Fibroblast of skin of abdomen (primary cell): ENCODE measurements around the gene ABR.
"Not testable (repeated sequence)": the region's sequence is repeated elsewhere in the genome, so short reads cannot be mapped to it uniquely, and the experiment has no call there.

Source experiments
- DNase-seq: peaks from one replicate; pipeline ENCODE4 v3.0.0-alpha.2; 2013

Gene ABR

DNA sequence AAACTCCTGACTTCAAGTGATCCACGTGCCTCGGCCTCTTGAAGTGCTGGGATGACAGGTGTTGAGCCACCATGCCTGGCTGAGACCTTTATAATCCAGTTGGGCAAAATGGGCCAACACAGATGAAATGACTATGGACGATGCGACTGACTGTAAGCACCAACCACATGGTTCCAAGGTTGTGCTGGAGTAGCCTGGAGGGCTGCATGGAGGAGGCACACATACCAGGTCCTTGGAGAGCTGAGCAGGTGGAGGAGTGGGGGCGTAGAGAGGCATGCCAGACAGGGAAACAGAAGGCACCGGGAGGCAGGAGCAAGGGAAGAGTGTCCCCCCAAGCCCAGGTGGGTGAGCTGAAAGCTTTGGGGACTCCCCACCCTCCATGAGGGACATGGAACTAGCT, 85.2 kb downstream of the ABR start:
- no peak for DNase-seq

GRCh38 chr17:1091900-1092299, 87.9 kb downstream of the ABR start:
- DNase-seq, result no peak

- no peak for DNase-seq
These were observed 88.6 kb downstream of the ABR start for GRCh38 chr17:1091190-1091534.

GRCh38 chr17:1090465-1091189, 89.2 kb downstream of the ABR start:
- no peak for DNase-seq

DNA sequence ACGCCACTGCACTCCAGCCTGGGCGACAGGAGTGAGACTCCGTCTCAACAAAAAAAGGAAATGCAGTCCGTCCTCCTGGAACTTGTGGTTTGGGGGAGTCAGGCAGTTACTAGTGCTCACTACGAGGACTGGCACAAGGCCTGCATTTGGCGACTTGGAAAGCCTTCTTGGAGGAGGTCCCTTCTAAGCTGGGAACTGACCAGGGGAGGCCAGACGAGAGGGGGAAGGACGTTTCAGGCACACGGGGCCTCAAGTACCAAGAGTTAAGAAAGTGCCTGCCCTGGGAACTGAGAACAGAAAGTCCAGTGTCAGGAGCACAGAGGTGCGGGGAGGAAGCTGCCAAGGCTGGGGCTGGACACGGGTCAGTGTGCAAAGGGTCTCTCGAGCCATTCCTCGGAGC, 89.9 kb downstream of the ABR start:
- no peak for DNase-seq

GRCh38 chr17:1087381-1088241, 92.2 kb downstream of the ABR start:
- DNase-seq, result no peak

GRCh38 chr17:1083451-1084187, 96.2 kb downstream of the ABR start:
- DNase-seq, result peak; percentile 74

DNA sequence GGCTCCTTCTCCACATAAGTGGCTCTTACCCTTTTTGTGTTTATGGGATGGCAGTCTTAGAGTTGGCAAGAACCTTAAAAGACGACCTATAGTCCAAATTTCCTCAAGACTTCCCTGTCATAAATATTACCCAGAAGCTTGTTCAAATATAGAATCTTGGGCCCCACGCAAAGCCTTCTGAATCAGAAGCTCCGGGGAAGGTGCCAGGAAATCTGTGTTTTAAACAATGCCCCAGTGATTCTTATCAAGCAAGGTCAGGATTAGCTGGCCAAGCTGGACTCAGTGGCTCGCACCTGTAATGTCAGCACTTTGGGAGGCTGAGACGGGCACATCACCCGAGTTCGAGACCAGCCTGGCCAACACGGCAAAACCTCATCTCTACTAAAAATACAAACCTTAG, 97.2 kb downstream of the ABR start:
- DNase-seq, result peak; percentile 35

GRCh38 chr17:1078831-1079561, 100.8 kb downstream of the ABR start:
- DNase-seq, result peak; percentile 18

- no peak for DNase-seq
These were observed 101.6 kb downstream of the ABR start for GRCh38 chr17:1077986-1078711.

GRCh38 chr17:1077581-1077985, 102.2 kb downstream of the ABR start:
- no peak for DNase-seq

DNA sequence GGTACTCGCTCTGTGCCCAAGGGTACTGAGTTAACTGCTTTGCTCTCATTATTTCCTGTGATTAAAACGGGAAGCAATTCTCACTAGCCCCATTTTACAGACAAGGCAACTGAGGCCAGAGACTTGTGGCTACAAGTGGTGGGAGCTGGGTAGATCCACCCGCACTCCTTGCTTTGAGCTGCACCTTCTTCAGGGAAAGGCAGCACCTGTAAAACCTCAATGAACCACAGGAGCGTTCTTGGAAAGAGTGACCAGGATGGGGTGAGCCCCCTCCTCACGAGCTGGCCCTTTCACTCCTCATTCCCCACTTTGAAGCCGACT, 102.8 kb downstream of the ABR start:
- no peak for DNase-seq

GRCh38 chr17:1076299-1076981, 103.3 kb downstream of the ABR start:
- no peak for DNase-seq

DNA sequence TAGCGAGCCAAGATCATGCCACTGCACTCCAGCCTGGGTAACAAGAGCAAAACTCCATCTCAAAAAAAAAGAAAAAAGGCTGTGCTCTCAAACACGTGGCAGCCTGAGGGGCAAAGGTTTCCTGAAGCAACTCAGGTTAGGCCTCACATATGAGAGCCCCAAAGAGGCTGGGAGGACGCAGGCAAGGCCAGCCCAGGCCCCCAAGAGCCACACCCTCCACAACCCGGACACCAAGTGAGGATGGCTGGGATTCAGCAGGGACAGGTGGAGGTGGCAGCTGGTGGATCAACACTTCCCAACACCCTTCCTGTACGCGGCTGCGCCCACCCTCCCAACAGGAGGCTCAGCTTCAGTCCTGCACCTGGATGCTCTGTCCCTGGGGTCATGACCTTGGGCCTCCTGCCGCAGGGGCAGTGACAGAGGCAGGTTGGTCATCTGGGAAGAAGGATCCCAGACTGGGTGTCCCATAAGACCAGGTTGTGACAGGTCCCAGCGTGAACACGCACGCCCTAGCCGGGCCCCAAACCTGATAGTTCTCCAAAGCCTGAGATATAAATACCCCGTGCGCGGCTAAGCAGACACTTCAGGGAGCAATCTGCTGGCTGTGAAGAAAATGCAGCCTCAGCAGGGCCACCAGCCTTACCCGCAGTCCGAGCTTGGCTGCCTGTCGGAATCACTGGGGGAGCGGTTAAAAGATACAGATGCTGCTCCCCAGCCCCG, 104.7 kb downstream of the ABR start:
- no peak for DNase-seq

DNA sequence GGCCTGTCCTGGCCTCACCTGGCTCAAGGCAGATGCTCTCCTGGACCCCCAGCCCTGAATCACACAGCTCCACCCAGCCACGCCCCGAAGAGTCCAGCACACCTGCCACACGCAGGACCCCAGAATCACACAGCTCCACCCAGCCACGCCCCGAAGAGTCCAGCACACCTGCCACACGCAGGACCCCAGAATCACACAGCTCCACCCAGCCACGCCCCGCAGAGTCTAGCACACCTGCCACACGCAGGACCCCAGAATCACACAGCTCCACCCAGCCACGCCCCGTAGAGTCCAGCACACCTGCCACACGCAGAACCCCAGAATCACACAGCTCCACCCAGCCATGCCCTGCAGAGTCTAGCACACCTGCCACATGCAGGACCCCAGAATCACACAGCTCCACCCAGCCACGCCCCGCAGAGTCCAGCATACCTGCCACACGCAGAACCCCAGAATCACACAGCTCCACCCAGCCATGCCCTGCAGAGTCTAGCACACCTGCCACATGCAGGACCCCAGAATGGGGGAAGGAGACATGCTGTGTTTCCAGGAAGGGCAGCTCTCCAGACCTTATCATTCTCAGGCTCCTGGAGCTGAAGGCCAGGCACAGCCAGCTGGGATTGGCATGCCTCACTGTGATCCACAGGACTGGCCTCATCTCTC, 105.7 kb downstream of the ABR start:
- DNase-seq, result not testable (repeated sequence)

- DNase-seq, result no peak
These were observed 106.4 kb downstream of the ABR start for GRCh38 chr17:1073241-1073962.

- DNase-seq, result no peak
These were observed 107.2 kb downstream of the ABR start for GRCh38 chr17:1072551-1072961.

DNA sequence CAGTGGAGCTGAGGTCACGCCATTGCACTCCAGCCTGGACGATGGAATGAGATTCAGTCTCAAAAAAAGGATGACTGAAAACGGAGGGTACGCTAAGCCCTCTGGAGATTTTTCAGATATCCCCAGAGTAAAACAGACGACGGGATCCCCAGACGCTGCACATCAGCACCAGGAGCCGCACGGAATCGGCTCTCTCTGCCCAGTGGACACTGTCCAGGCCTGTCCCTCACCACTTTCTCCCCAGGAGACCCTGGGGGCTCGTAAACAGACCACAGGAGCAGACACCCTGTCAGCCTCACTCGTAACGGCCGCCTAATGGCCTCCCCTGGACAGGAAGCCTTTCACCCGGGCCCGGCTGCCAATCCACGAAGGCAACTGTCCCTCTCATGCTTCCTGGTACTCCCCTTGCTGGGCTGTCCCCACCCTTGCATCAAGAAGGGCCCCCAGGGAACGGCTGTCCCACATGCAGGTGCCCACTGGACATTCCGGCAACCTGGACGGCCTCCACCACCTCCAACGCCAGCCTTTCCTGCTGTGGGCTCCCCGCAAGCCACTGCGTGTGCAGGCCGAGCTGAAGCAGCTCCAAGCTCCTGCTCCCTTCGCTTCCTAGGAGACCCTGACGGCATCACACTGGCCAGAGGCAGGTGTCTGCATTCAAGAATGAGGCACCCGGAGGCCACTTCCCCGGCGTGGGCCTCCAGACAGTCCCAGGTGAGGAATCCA, 108.5 kb downstream of the ABR start:
- DNase-seq, result no peak

DNA sequence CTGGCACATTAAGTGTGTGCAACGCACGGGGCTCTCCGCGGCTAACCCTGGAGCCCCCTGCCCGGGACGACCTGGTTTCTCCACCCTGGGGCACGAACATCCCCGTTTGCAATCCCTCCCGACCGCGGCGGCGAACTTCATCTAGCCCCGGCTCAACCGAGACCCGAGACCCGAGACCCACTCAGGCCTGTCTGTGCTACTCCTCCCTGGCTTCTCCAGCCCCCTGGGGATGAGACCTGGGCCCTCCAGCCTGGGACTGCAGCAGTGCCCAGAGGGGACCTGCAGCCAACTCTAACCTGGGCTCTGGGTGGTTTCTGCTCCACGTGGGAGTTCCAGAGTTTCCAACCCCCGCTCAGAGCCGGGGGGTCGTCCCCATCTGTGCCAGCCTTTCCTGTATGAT, 109.4 kb downstream of the ABR start:
- DNase-seq, result no peak
